A673 (cell line): ENCODE results near the gene DMXL1. TPM values are rescaled to one million over a fixed set of nuclear protein-coding genes. Genes with fewer than 3 reads are reported as not detected.

Source experiments
- BruUV-seq: library from RNA; stranded (reverse); fragments of 400-500 nt; replicated peaks from 2 replicates; lab custom pipeline; 2021; lab: Mats Ljungman, UMichigan
- CTCF ChIA-PET: fragments of 300-600 bp; sonication (Branson Sonifier 250); formaldehyde crosslinking; loops from one replicate; lab custom pipeline; 2022; ENCODE audit warnings: antibody characterized with exemption; lab: Charles Lee
- POLR2A ChIA-PET: fragments of 300-600 bp; sonication (Branson Sonifier 250); formaldehyde crosslinking; loops from one replicate; lab custom pipeline; 2022; ENCODE audit warnings: antibody characterized with exemption; ENCODE audit not compliant: low non-redundant PET; lab: Charles Lee
- DNase-seq: peaks from one replicate; pipeline ENCODE4 v3.0.0-alpha.2; 2015; ENCODE audit warnings: low spot score
- H3K27ac ChIP-seq: fragments of 200-600 bp; sonication (generic); 2 replicates; pipeline ENCODE4 v1.5.1; 2016; ENCODE audit warnings: mixed run types, low read depth, mild to moderate bottlenecking, mixed read lengths, antibody characterized with exemption, low read length; ENCODE audit not compliant: poor library complexity, severe bottlenecking
- H3K27me3 ChIP-seq: fragments of 200-600 bp; sonication (generic); replicated peaks from 2 replicates; pipeline ENCODE4 v1.6.1; 2017; ENCODE audit warnings: mixed run types, low read depth, mild to moderate bottlenecking, mixed read lengths, antibody characterized with exemption, low read length; ENCODE audit not compliant: insufficient read depth, poor library complexity
- H3K36me3 ChIP-seq: fragments of 200-600 bp; sonication (generic); 2 replicates; pipeline ENCODE4 v1.6.1; 2016; ENCODE audit warnings: mixed run types, mild to moderate bottlenecking, mixed read lengths, antibody characterized with exemption, low read length; ENCODE audit not compliant: insufficient read depth, poor library complexity, severe bottlenecking
- H3K4me1 ChIP-seq: fragments of 200-600 bp; sonication (generic); 2 replicates; pipeline ENCODE4 v1.6.1; 2017; ENCODE audit warnings: mixed run types, mild to moderate bottlenecking, mixed read lengths, antibody characterized with exemption, low read length; ENCODE audit not compliant: insufficient read depth, poor library complexity, severe bottlenecking
- H3K4me3 ChIP-seq: fragments of 200-600 bp; sonication (generic); 2 replicates; pipeline ENCODE4 v1.5.1; 2016; ENCODE audit warnings: low read depth, mixed run types, mild to moderate bottlenecking, mixed read lengths, low read length; ENCODE audit not compliant: poor library complexity, severe bottlenecking
- H3K9me3 ChIP-seq: fragments of 200-600 bp; sonication (generic); 2 replicates; pipeline ENCODE4 v1.6.1; 2016; ENCODE audit warnings: mixed run types, low read depth, mild to moderate bottlenecking, mixed read lengths, antibody characterized with exemption, low read length; ENCODE audit not compliant: poor library complexity, severe bottlenecking
- CTCF ChIP-seq: fragments of 300-800, 200-600 bp; sonication (generic); conservative IDR thresholded peaks from 2 replicates; pipeline ENCODE4 v1.5.1; 2017; ENCODE audit warnings: low read depth, mild to moderate bottlenecking, antibody characterized with exemption, low read length, moderate library complexity, mixed read lengths
- EZH2 ChIP-seq: fragments of 200-600 bp; sonication (generic); IDR thresholded peaks from 2 replicates; pipeline ENCODE4 v1.6.1; 2017; ENCODE audit warnings: borderline replicate concordance, low read depth, mild to moderate bottlenecking, mixed read lengths, antibody characterized with exemption, low read length; ENCODE audit not compliant: poor library complexity, severe bottlenecking
- intact Hi-C: fragments of 100-400 bp; cut with micrococcal nuclease; formaldehyde crosslinking; loops from one replicate; pipeline ENCODE4 v1.10.0; 2022; ENCODE audit not compliant: unreplicated experiment
- total RNA-seq: library from RNA; stranded (reverse); gene quantifications from 2 replicates; pipeline ENCODE4 v1.2.3, GENCODE V29; 2021

DMXL1 gene
- total RNA-seq, 1 experiment from 2014 or later = 30.9 TPM

- intact Hi-C loops = loop anchor here (10.0 kb wide), 1 partner anchor 226 kb away; no protein-coding TSS in a partner anchor
- H3K36me3 ChIP-seq = no peaks in the 10 kb centered on the region
- POLR2A ChIA-PET = interaction anchor here (0.7 kb wide), 1 partner anchor 144 kb away, joined by 3 read pairs; no protein-coding TSS in a partner anchor
- no peak overlapping the region for H3K27ac ChIP-seq
- CTCF ChIA-PET = no interaction called here
- H3K4me3 ChIP-seq = no peak overlapping the region
- DNase-seq = no peak
- BruUV-seq = no TSS peak
- no peaks in the 10 kb centered on the region for H3K4me1 ChIP-seq
- no peaks in the 10 kb centered on the region for H3K9me3 ChIP-seq
- TF ChIP-seq EZH2 = no peak
- TF ChIP-seq CTCF = no peak
- H3K27me3 ChIP-seq = no peaks in the 10 kb centered on the region
Measured at GRCh38 chr5:119250946-119251901, 180.3 kb downstream of the DMXL1 start.

- ChIA-PET CTCF (no interaction called here), POLR2A (no interaction called here)
- peaks cover 8% of the 10 kb centered on the region for H3K9me3 ChIP-seq
- H3K27ac ChIP-seq = no peak overlapping the region
- no peaks in the 10 kb centered on the region for H3K36me3 ChIP-seq
- TF ChIP-seq EZH2 (no peak), CTCF (peak; percentile 59)
- peak; percentile 58 for DNase-seq
- BruUV-seq = no TSS peak
- no peaks in the 10 kb centered on the region for H3K27me3 ChIP-seq
- no peaks in the 10 kb centered on the region for H3K4me1 ChIP-seq
- no peak overlapping the region for H3K4me3 ChIP-seq
- intact Hi-C loops = loop anchor here (10.0 kb wide), 1 partner anchor 231 kb away; no protein-coding TSS in a partner anchor
Measured at GRCh38 chr5:119255571-119256356, 184.9 kb downstream of the DMXL1 start.

GRCh38 chr5:119257613-119258012 is 186.7 kb downstream of the DMXL1 start:
- H3K4me3 ChIP-seq = no peak overlapping the region
- no peak for DNase-seq
- H3K36me3 ChIP-seq = no peaks in the 10 kb centered on the region
- ChIA-PET CTCF (no interaction called here), POLR2A (no interaction called here)
- H3K27me3 ChIP-seq = no peaks in the 10 kb centered on the region
- H3K9me3 ChIP-seq = peaks cover 8% of the 10 kb centered on the region
- no peak overlapping the region for H3K27ac ChIP-seq
- no peak for TF ChIP-seq CTCF
- TF ChIP-seq EZH2 = no peak
- intact Hi-C loops = loop anchor here (10.0 kb wide), 1 partner anchor 233 kb away; no protein-coding TSS in a partner anchor
- H3K4me1 ChIP-seq = no peaks in the 10 kb centered on the region
- no TSS peak for BruUV-seq
